Astrocyte (in vitro differentiated cells and primary cell): ENCODE results near the gene HYAL2. TPM values are rescaled to one million over a fixed set of nuclear protein-coding genes. Genes with fewer than 3 reads are reported as not detected.

Source experiments
- DNase-seq: peaks from one replicate; pipeline ENCODE4 v3.0.0-alpha.2; 2010; ENCODE audit warnings: low read depth
- FAIRE-seq: peaks from 2 replicates; lab custom pipeline; 2011; peaks lifted over from hg19 to GRCh38; lab: Jason Lieb, UNC
- H2AFZ ChIP-seq: 2 replicates; pipeline ENCODE4 v1.6.0; 2012; ENCODE audit warnings: low read depth, low read length, inconsistent platforms
- H3K27ac ChIP-seq: 2 replicates; pipeline ENCODE4 v1.5.1; 2011; ENCODE audit warnings: low read depth, low read length, inconsistent platforms
- H3K27me3 ChIP-seq: 2 replicates; pipeline ENCODE4 v1.6.0; 2011; ENCODE audit warnings: low read length, inconsistent platforms; ENCODE audit not compliant: insufficient read depth
- H3K36me3 ChIP-seq: 2 replicates; pipeline ENCODE4 v1.5.1; 2011; ENCODE audit warnings: low read length, inconsistent platforms; ENCODE audit not compliant: insufficient read depth
- H3K4me1 ChIP-seq: 2 replicates; pipeline ENCODE4 v1.5.1; 2011; ENCODE audit warnings: low read length, inconsistent platforms; ENCODE audit not compliant: insufficient read depth
- H3K4me2 ChIP-seq: 2 replicates; pipeline ENCODE4 v1.6.0; 2012; ENCODE audit warnings: low read length, inconsistent platforms
- H3K4me3 ChIP-seq: 2 replicates; pipeline ENCODE4 v1.5.1; 2011; ENCODE audit warnings: low read depth, mild to moderate bottlenecking, low read length, inconsistent platforms; ENCODE audit not compliant: insufficient read depth
- H3K79me2 ChIP-seq: 2 replicates; pipeline ENCODE4 v1.6.0; 2012; ENCODE audit warnings: mild to moderate bottlenecking, low read length, inconsistent platforms; ENCODE audit not compliant: insufficient read depth
- H3K9ac ChIP-seq: 2 replicates; pipeline ENCODE4 v1.6.0; 2012; ENCODE audit warnings: mild to moderate bottlenecking, low read length, inconsistent platforms
- H3K9me3 ChIP-seq: 2 replicates; pipeline ENCODE4 v1.5.1; 2012; ENCODE audit warnings: low read depth, mild to moderate bottlenecking, low read length, inconsistent platforms; ENCODE audit not compliant: insufficient read depth
- H4K20me1 ChIP-seq: 2 replicates; pipeline ENCODE4 v1.6.0; 2012; ENCODE audit warnings: low read length, inconsistent platforms; ENCODE audit not compliant: insufficient read depth
- H3K27ac Mint-ChIP-seq: one replicate; pipeline ENCODE4 v1.8.0; 2021; ENCODE audit warnings: mild to moderate bottlenecking, mixed read lengths; ENCODE audit not compliant: unreplicated experiment
- H3K27me3 Mint-ChIP-seq: one replicate; pipeline ENCODE4 v1.8.0; 2021; ENCODE audit warnings: low read depth, mixed read lengths; ENCODE audit not compliant: unreplicated experiment
- H3K36me3 Mint-ChIP-seq: one replicate; pipeline ENCODE4 v1.8.0; 2021; ENCODE audit warnings: low read depth, mixed read lengths; ENCODE audit not compliant: unreplicated experiment
- H3K4me1 Mint-ChIP-seq: one replicate; pipeline ENCODE4 v1.8.0; 2021; ENCODE audit warnings: low read depth, mixed read lengths; ENCODE audit not compliant: unreplicated experiment
- H3K4me3 Mint-ChIP-seq: one replicate; pipeline ENCODE4 v1.8.0; 2021; ENCODE audit warnings: mild to moderate bottlenecking, moderate library complexity, mixed read lengths; ENCODE audit not compliant: unreplicated experiment
- H3K9me3 Mint-ChIP-seq: one replicate; pipeline ENCODE4 v1.8.0; 2021; ENCODE audit warnings: mild to moderate bottlenecking, mixed read lengths; ENCODE audit not compliant: unreplicated experiment
- EZH2 ChIP-seq: IDR thresholded peaks from 2 replicates; pipeline ENCODE4 v1.6.1; 2012; ENCODE audit warnings: mild to moderate bottlenecking, low read length, inconsistent platforms; ENCODE audit not compliant: insufficient read depth
- total RNA-seq: library from RNA; stranded (reverse); gene quantifications from 2 replicates; pipeline ENCODE4 v1.2.1, GENCODE V29; 2021
- TF ChIP-seq, protein P1 (sequence below): IDR thresholded peaks from 2 replicates; pipeline ENCODE4 v1.5.1; 2011; ENCODE audit warnings: low read depth, mild to moderate bottlenecking, inconsistent platforms, low read length, moderate library complexity; ENCODE audit not compliant: insufficient read depth

Gene HYAL2
- total RNA-seq, 1 donor from 2014 or later = 42.9 TPM

DNA sequence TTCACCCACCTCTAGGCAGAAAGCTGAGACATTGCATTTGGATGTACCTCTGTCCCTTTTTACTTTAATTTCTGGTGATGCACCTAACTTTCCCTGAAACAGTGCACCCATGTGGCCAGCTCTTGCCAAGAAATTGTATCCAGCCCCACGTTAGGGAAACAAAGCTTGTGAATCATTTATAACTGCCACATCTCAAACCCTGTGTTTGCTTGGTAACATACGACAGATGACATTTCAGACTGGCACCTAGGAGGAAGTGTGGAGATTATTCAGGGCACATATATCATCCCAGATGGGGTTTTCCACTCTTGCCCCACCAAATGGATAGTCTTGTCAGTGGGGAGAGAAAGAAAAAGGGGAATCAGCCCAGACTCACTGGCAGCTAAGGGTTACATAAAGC, 30.2 kb upstream of the HYAL2 start:
- Histone ChIP-seq H2AFZ (no peak overlapping the region), H3K4me3 (no peak overlapping the region), H3K4me1 (peaks cover 45% of the 10 kb centered on the region), H3K79me2 (peaks cover 83% of the 10 kb centered on the region), H3K9ac (no peak overlapping the region), H3K4me2 (no peak overlapping the region), H3K27ac (peak overlapping the region; percentile 4), H3K9me3 (no peaks in the 10 kb centered on the region), H3K36me3 (peaks cover 11% of the 10 kb centered on the region), H3K27me3 (no peaks in the 10 kb centered on the region), H4K20me1 (peaks cover 63% of the 10 kb centered on the region)
- FAIRE-seq (no peak), DNase-seq (no peak)
- Mint-ChIP-seq H3K36me3 (peaks cover 11% of the 10 kb centered on the region), H3K9me3 (no peaks in the 10 kb centered on the region), H3K27ac (no peak overlapping the region), H3K27me3 (no peaks in the 10 kb centered on the region), H3K4me1 (peaks cover 24% of the 10 kb centered on the region), H3K4me3 (no peak overlapping the region)
- no peak for TF ChIP-seq EZH2
- TF ChIP-seq, protein P1, sequence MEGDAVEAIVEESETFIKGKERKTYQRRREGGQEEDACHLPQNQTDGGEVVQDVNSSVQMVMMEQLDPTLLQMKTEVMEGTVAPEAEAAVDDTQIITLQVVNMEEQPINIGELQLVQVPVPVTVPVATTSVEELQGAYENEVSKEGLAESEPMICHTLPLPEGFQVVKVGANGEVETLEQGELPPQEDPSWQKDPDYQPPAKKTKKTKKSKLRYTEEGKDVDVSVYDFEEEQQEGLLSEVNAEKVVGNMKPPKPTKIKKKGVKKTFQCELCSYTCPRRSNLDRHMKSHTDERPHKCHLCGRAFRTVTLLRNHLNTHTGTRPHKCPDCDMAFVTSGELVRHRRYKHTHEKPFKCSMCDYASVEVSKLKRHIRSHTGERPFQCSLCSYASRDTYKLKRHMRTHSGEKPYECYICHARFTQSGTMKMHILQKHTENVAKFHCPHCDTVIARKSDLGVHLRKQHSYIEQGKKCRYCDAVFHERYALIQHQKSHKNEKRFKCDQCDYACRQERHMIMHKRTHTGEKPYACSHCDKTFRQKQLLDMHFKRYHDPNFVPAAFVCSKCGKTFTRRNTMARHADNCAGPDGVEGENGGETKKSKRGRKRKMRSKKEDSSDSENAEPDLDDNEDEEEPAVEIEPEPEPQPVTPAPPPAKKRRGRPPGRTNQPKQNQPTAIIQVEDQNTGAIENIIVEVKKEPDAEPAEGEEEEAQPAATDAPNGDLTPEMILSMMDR = peak; percentile 28

DNA sequence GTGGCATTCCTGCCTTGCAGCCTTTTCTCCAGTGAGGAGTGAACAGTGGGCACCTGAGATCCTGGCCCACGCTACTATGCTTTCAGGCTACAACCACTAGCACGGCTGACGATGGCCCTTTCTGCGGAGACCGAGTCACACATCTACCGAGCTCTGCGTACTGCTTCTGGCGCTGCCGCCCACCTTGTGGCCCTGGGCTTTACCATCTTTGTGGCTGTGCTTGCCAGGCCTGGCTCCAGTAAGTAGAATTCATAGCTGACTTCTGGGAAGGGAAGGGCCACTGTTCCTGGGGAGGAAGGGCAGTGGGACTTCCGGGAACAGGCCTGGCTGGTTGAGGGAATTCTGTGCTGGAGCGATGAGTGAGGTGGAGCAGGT, 28.8 kb upstream of the HYAL2 start:
- no peak for TF ChIP-seq EZH2
- TF ChIP-seq, protein P1 = no peak
- Histone ChIP-seq H3K4me1 (peaks cover 30% of the 10 kb centered on the region), H3K36me3 (peaks cover 11% of the 10 kb centered on the region), H3K9ac (peak overlapping the region; percentile 85), H2AFZ (peak overlapping the region; percentile 98), H3K4me2 (peak overlapping the region; percentile 100), H4K20me1 (peaks cover 52% of the 10 kb centered on the region), H3K27ac (no peak overlapping the region), H3K79me2 (peaks cover 68% of the 10 kb centered on the region), H3K9me3 (no peaks in the 10 kb centered on the region), H3K4me3 (peak overlapping the region; percentile 92), H3K27me3 (no peaks in the 10 kb centered on the region)
- FAIRE-seq = no peak
- peak overlapping the region; percentile 80 for H3K27ac Mint-ChIP-seq
- no peaks in the 10 kb centered on the region for H3K27me3 Mint-ChIP-seq
- DNase-seq = no peak
- H3K4me1 Mint-ChIP-seq = peaks cover 10% of the 10 kb centered on the region
- H3K9me3 Mint-ChIP-seq = no peaks in the 10 kb centered on the region
- H3K36me3 Mint-ChIP-seq = peaks cover 11% of the 10 kb centered on the region
- H3K4me3 Mint-ChIP-seq = peak overlapping the region; percentile 83

DNA sequence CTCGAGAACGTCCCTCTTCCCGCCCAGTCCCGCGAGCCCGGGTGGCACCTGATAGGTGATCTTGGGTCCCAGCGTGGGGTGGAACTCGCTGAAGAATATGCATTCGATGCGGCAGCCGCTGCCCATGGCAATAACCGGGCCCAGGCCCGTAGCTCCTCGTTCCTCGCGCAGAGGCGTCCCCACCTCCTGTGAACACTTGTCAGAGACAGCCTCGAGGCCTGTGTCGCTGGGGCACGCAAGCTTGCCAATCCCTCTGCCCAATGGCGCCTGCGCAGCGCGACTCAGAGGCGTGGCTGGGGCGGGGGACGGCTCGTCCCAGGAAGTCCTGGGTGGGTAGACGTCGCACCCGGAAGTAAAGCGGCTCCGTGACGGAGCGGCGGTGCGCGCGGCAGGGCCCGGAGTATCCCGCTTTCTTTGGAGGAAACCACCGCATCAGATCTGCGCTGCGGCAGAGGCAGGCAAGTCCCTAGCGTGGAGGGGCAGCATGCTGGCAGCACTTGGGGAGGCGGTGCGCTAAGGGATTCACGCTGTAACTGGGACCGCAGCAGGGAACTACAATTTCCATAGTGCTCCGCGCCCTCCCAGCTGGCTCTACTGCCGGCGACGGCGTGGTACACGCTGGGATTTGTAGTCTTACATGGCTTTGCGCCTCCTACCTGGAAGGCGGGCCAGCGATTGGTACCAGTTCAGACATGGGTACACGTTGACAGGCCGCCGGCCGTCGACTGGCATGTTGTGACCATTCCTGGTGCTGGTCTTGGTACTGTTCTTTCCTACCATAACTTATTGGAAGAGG, 28.2 kb upstream of the HYAL2 start, which contains the start of the genes CYB561D2 and NPRL2:
Gene CYB561D2 (plus strand): TSS at position 336 of the 796 bp plus-strand sequence. CDS start 572 bp downstream, outside the sequence.
Gene NPRL2 (minus strand): TSS at position 249 of the 796 bp plus-strand sequence. CDS start 123 bp downstream, at position 126.
- Histone ChIP-seq H3K27me3 (no peaks in the 10 kb centered on the region), H3K9ac (peak within 1 kb of the TSS; percentile 85), H3K4me1 (peaks cover 27% of the 10 kb centered on the region), H3K4me3 (peak within 1 kb of the TSS; percentile 92), H4K20me1 (peaks cover 46% of the 10 kb centered on the region), H2AFZ (peak within 1 kb of the TSS; percentile 98), H3K36me3 (peaks cover 11% of the 10 kb centered on the region), H3K27ac (peak within 1 kb of the TSS; percentile 80), H3K79me2 (peaks cover 62% of the 10 kb centered on the region), H3K4me2 (peak within 1 kb of the TSS; percentile 100), H3K9me3 (no peaks in the 10 kb centered on the region)
- H3K9me3 Mint-ChIP-seq = peaks cover 2% of the 10 kb centered on the region
- DNase-seq (peak; percentile 87), FAIRE-seq (peak; percentile 13)
- peaks cover 11% of the 10 kb centered on the region for H3K36me3 Mint-ChIP-seq
- peaks cover 10% of the 10 kb centered on the region for H3K4me1 Mint-ChIP-seq
- TF ChIP-seq, protein P1 = no peak
- no peak for TF ChIP-seq EZH2
- peak within 1 kb of the TSS; percentile 83 for H3K4me3 Mint-ChIP-seq
- peak within 1 kb of the TSS; percentile 80 for H3K27ac Mint-ChIP-seq
- peaks cover 3% of the 10 kb centered on the region for H3K27me3 Mint-ChIP-seq
